ENCODE measurements around the gene NUSAP1. TPM values are rescaled to one million over a fixed set of nuclear protein-coding genes. Genes with fewer than 3 reads are reported as not detected.

Gene NUSAP1
- total RNA-seq, 1 donor from 2014 or later = 63.9 TPM

DNA sequence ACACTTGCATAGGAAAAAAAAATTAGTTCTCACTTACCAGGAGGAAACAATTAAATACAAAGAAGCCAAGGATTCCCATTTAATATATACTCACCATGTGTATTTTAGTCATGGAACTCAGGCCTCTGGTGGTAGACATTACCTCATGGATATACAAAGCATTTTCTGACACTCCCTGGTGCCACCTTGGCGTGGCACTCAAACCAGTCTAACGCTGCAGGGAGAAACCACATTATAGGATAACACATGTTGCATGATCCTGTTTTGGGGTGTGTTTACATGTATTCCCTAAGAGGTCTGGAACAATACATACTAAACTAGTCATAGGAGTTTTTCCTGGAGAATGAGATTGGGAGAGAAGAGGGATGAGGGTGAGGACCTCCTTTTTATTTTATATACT, 78.3 kb downstream of the NUSAP1 start:
- Mint-ChIP-seq H3K27ac (no peak overlapping the region), H3K36me3 (ENCODE audit: insufficient read depth) (peaks cover 1% of the 10 kb centered on the region), H3K4me1 (ENCODE audit: low read depth) (peaks cover 1% of the 10 kb centered on the region), H3K4me3 (ENCODE audit: low read depth) (no peak overlapping the region), H3K27me3 (no peaks in the 10 kb centered on the region), H3K9me3 (ENCODE audit: low read depth) (no peaks in the 10 kb centered on the region)
- TF ChIP-seq CTCF (IDR thresholded peaks at IDR 0.05; ENCODE audit: unreplicated experiment) = no peak
- no peak for DNase-seq (ENCODE audit: low spot score, unreplicated experiment)

- no peak for TF ChIP-seq CTCF (IDR thresholded peaks at IDR 0.05; ENCODE audit: unreplicated experiment)
- DNase-seq (ENCODE audit: low spot score, unreplicated experiment) = no peak
- peaks cover 5% of the 10 kb centered on the region for H3K4me1 Mint-ChIP-seq (ENCODE audit: low read depth)
- H3K4me3 Mint-ChIP-seq (ENCODE audit: low read depth) = no peak overlapping the region
- H3K9me3 Mint-ChIP-seq (ENCODE audit: low read depth) = no peaks in the 10 kb centered on the region
- H3K36me3 Mint-ChIP-seq (ENCODE audit: insufficient read depth) = peaks cover 1% of the 10 kb centered on the region
- no peak overlapping the region for H3K27ac Mint-ChIP-seq
- no peaks in the 10 kb centered on the region for H3K27me3 Mint-ChIP-seq
Observed at GRCh38 chr15:41411441-41411840, 78.8 kb downstream of the NUSAP1 start.

- no peaks in the 10 kb centered on the region for H3K27me3 Mint-ChIP-seq
- no peaks in the 10 kb centered on the region for H3K9me3 Mint-ChIP-seq (ENCODE audit: low read depth)
- no peak for TF ChIP-seq CTCF (IDR thresholded peaks at IDR 0.05; ENCODE audit: unreplicated experiment)
- H3K27ac Mint-ChIP-seq = peak overlapping the region; percentile 97
- no peak for DNase-seq (ENCODE audit: low spot score, unreplicated experiment)
- H3K36me3 Mint-ChIP-seq (ENCODE audit: insufficient read depth) = peaks cover 1% of the 10 kb centered on the region
- peaks cover 20% of the 10 kb centered on the region for H3K4me1 Mint-ChIP-seq (ENCODE audit: low read depth)
- H3K4me3 Mint-ChIP-seq (ENCODE audit: low read depth) = peak overlapping the region; percentile 97
Observed at GRCh38 chr15:41416128-41416741, 83.6 kb downstream of the NUSAP1 start.

DNA sequence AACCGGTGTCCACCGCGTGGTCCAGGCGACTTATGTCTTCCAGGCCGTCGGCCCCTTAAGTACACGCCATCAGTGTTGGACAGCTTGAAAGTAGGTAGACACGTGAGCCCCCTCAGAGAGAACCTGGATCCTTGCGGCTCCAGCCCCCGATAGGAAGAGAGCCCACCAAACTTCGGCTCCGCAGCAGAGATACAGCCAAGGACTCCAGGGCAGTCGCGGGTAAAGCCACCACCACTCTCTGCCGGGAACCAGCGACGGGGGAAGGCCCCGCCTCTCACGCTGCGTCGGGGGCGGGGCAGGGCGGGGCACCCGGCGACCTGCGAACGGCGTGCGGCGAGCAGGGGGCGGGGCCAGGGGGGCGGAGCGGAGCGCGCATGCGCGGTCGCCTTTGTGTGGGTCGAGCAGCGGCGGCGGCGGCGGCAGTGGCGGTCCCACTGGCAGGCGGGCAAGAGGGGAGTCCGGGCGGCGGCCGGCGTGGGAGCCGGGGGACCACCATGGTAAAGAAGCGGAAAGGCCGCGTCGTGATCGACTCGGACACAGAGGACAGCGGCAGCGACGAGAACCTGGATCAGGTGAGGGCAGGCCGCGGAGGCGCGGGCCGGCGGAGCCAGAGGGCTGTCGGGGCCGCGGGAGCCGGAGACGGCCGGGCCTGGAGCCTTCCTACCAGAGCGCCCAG, 84.2 kb downstream of the NUSAP1 start, which contains the start of gene RTF1:
RTF1 (plus strand) TSS at position 354 of the 676 bp plus-strand sequence; CDS start at position 375, 21 bp downstream.
- peak within 1 kb of the TSS; percentile 97 for H3K4me3 Mint-ChIP-seq (ENCODE audit: low read depth)

More for the DNA sequence above, 84.2 kb downstream of the NUSAP1 start, which contains the start of gene RTF1:
- DNase-seq (ENCODE audit: low spot score, unreplicated experiment) = peak; percentile 96
- Mint-ChIP-seq H3K4me1 (ENCODE audit: low read depth) (peaks cover 20% of the 10 kb centered on the region), H3K9me3 (ENCODE audit: low read depth) (no peaks in the 10 kb centered on the region), H3K27me3 (no peaks in the 10 kb centered on the region), H3K27ac (peak within 1 kb of the TSS; percentile 97), H3K36me3 (ENCODE audit: insufficient read depth) (peaks cover 1% of the 10 kb centered on the region)
- no peak for TF ChIP-seq CTCF (IDR thresholded peaks at IDR 0.05; ENCODE audit: unreplicated experiment)
